Gastrocnemius medialis (tissue), 4 donors: Measurements from ENCODE around the gene GNPAT. TPM values are rescaled to one million over a fixed set of nuclear protein-coding genes. Genes with fewer than 3 reads are reported as not detected.

ENCODE experiments used
- ATAC-seq, 2 donors: fragments of 150-250 bp; one replicate each; pipeline ENCODE4 v1.9.1; 2016
- DNase-seq, 2 donors: peaks; one replicate each; pipeline ENCODE4 v3.0.0-alpha.2; 2019
- H3K27ac ChIP-seq, 4 donors: fragments of 200-600 bp; sonication (generic); 1 replicate in 1 of 4; 2 replicates in 3 of 4; pipeline ENCODE4 v1.5.1; 2016 to 2018; ENCODE audit warnings: mild to moderate bottlenecking in 2 of 4, moderate library complexity in 1 of 4
- H3K27me3 ChIP-seq, 3 donors: fragments of 200-600 bp; sonication (generic) in 2 of 3; 1 replicate in 1 of 3; 2 replicates in 2 of 3; pipeline versions ENCODE4 v1.5.1 to v1.6.0; 2016 to 2019; ENCODE audit warnings: mild to moderate bottlenecking in 1 of 3, moderate library complexity in 1 of 3
- H3K36me3 ChIP-seq, 2 donors: fragments of 200-600 bp; sonication (generic) in 1 of 2; one replicate each; pipeline ENCODE4 v1.5.1; 2017 to 2018
- H3K4me1 ChIP-seq, 2 donors: fragments of 200-600 bp; sonication (generic) in 1 of 2; one replicate each; pipeline ENCODE4 v1.5.1; 2016 to 2017; ENCODE audit warnings: mild to moderate bottlenecking in 2 of 2
- H3K4me3 ChIP-seq, 4 donors: fragments of 200-600 bp; sonication (generic) in 3 of 4; 1 replicate in 1 of 4; 2 replicates in 3 of 4; pipeline ENCODE4 v1.5.1; 2016 to 2019; ENCODE audit warnings: mild to moderate bottlenecking in 2 of 4
- H3K9me3 ChIP-seq, 3 donors: fragments of 200-600 bp; sonication (generic) in 2 of 3; 1 replicate in 1 of 3; 2 replicates in 2 of 3; pipeline ENCODE4 v1.5.1; 2016 to 2019
- POLR2A ChIP-seq, 2 donors: fragments of 450-650 bp; IDR thresholded peaks; one replicate each; pipeline ENCODE4 v1.6.1; 2017; ENCODE audit warnings: antibody characterized with exemption in 2 of 2, mild to moderate bottlenecking in 2 of 2, moderate library complexity in 2 of 2
- in situ Hi-C, 4 donors: fragments of 200-750 bp; cut with MboI; loops; one replicate each; pipeline versions ENCODE4 v1.15.0 to v1.8.0; 2017; ENCODE audit warnings: low sequenced_read_pairs in 4 of 4
- intact Hi-C: fragments of 100-400 bp; cut with DNase I; formaldehyde crosslinking; loops from one replicate; pipeline ENCODE4 v1.15.1; 2023; ENCODE audit warnings: low total_unique reads
- total RNA-seq, 4 donors: library from RNA; depleted of rRNA; stranded (reverse); fragments of >200 nt; gene quantifications; one replicate each; pipeline versions ENCODE4 v1.1.0 to v1.2.3, GENCODE V29; 2016
- TF ChIP-seq, protein P1 (sequence below), 5 experiments: fragments of 450-650 bp in 3 of 5; fragments of 200-600 bp in 2 of 5; sonication (generic) in 2 of 5; IDR thresholded peaks in 4 of 5; conservative IDR thresholded peaks in 1 of 5; 1 replicate in 4 of 5; 2 replicates in 1 of 5; pipeline ENCODE4 v1.5.1; 2016 to 2019; ENCODE audit warnings: antibody characterized with exemption in 5 of 5, mild to moderate bottlenecking in 3 of 5, moderate library complexity in 3 of 5

GNPAT gene
- total RNA-seq, 4 donors from 2014 or later, result 95.1 to 128 (median 104) TPM

DNA sequence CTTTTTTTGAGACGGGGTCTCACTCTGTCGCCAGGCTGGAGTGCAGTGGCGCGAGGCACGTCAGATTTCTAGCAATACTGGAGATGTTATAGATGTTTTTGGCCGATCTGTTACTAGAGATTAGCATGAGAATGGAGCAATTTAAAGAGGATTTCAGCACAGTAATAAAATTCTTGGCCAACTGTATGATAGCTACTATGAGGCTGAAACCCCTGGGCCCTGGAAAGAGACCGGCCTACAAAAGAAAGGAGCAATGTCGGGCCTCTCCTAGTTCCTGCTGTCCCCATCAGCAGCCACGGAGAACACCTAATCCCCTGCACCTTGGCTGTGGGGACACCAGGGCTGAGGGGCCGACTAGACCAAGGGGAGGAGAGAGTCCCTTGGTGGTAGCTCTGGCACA lies 9.5 kb upstream of the GNPAT start:
- no peaks in the 10 kb centered on the region for H3K27me3 ChIP-seq
- H3K36me3 ChIP-seq, result peaks cover 0 to 22% of the 10 kb centered on the region in 2 donors
- peaks cover 21 to 27% of the 10 kb centered on the region in 2 donors for H3K4me1 ChIP-seq
- no peak overlapping the region for H3K4me3 ChIP-seq
- TF ChIP-seq, protein P1, sequence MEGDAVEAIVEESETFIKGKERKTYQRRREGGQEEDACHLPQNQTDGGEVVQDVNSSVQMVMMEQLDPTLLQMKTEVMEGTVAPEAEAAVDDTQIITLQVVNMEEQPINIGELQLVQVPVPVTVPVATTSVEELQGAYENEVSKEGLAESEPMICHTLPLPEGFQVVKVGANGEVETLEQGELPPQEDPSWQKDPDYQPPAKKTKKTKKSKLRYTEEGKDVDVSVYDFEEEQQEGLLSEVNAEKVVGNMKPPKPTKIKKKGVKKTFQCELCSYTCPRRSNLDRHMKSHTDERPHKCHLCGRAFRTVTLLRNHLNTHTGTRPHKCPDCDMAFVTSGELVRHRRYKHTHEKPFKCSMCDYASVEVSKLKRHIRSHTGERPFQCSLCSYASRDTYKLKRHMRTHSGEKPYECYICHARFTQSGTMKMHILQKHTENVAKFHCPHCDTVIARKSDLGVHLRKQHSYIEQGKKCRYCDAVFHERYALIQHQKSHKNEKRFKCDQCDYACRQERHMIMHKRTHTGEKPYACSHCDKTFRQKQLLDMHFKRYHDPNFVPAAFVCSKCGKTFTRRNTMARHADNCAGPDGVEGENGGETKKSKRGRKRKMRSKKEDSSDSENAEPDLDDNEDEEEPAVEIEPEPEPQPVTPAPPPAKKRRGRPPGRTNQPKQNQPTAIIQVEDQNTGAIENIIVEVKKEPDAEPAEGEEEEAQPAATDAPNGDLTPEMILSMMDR (IDR thresholded peaks at IDR 0.05 in 4 of 5, conservative IDR thresholded peaks at IDR 0.05 in 1 of 5), result no peak
- no peak for TF ChIP-seq POLR2A (IDR thresholded peaks at IDR 0.05)
- H3K9me3 ChIP-seq, result no peaks in the 10 kb centered on the region
- H3K27ac ChIP-seq, result no peak overlapping the region
- intact Hi-C loops, result no loop called here
- in situ Hi-C loops, result loop anchor here in 1 of 4 donors (10.0 kb wide), 1 partner anchor 373 kb away; no protein-coding TSS in a partner anchor
- DNase-seq (no peak), ATAC-seq (no peak)

GRCh38 chr1:231232870-231233734 lies 7.9 kb upstream of the GNPAT start:
- Histone ChIP-seq H3K27me3 (no peaks in the 10 kb centered on the region), H3K4me3 (no peak overlapping the region), H3K4me1 (peaks cover 30 to 39% of the 10 kb centered on the region in 2 donors), H3K36me3 (peaks cover 0 to 19% of the 10 kb centered on the region in 2 donors), H3K9me3 (no peaks in the 10 kb centered on the region), H3K27ac (no peak overlapping the region)
- no peak for DNase-seq
- intact Hi-C loops, result no loop called here
- in situ Hi-C loops, result loop anchor here in 1 of 4 donors (10.0 kb wide), 1 partner anchor 372 kb away; no protein-coding TSS in a partner anchor
- no peak for ATAC-seq
- no peak for TF ChIP-seq POLR2A (IDR thresholded peaks at IDR 0.05)
- TF ChIP-seq, protein P1 (IDR thresholded peaks at IDR 0.05 in 4 of 5, conservative IDR thresholded peaks at IDR 0.05 in 1 of 5), result no peak

DNA sequence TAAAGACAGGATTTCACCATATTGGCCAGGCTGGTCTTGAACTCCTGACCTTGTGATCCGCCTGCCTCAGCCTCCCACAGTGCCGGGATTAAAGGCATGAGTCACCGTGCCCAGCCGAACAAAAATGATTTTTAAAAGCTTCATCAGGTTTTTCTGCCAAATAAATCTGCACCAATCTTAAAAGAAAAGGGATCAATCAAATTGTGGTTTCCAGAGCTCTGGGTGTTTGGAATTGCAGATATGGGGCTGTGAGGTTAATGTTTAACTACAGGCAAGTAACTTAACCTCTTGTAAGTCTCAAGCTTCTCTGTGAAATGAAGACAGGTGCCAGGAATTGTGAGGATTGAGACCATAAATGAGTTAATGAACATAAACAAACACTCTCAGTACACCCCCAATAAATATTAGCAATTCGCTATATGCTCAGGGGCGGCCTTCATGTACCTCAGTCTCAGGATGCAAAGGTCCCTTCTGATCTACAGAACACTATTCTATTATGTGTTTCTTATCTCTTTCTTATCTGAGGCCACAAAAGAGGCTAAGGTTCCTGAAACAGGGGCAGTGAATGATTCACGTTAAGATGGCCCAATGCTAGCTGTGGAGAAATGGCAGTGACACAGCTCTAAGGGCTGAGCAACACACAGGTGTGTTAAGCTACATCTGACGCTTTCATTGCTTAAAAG lies 7.1 kb upstream of the GNPAT start:
- no peak for ATAC-seq
- peaks cover 0 to 18% of the 10 kb centered on the region in 2 donors for H3K36me3 ChIP-seq
- no peak for DNase-seq

GRCh38 chr1:231234506-231234905 lies 6.5 kb upstream of the GNPAT start:
- TF ChIP-seq, protein P1 (IDR thresholded peaks at IDR 0.05 in 4 of 5, conservative IDR thresholded peaks at IDR 0.05 in 1 of 5), result no peak
- TF ChIP-seq POLR2A (IDR thresholded peaks at IDR 0.05), result no peak

More for the DNA sequence above, 7.1 kb upstream of the GNPAT start:
- H3K4me3 ChIP-seq, result no peak overlapping the region
- H3K27ac ChIP-seq, result no peak overlapping the region
- in situ Hi-C loops (loop anchor here in 1 of 4 donors (10.0 kb wide), 1 partner anchor 371 kb away; no protein-coding TSS in a partner anchor), intact Hi-C loops (no loop called here)
- H3K9me3 ChIP-seq, result no peaks in the 10 kb centered on the region
- TF ChIP-seq, protein P1 (IDR thresholded peaks at IDR 0.05 in 4 of 5, conservative IDR thresholded peaks at IDR 0.05 in 1 of 5), result no peak
- no peak for TF ChIP-seq POLR2A (IDR thresholded peaks at IDR 0.05)
- H3K27me3 ChIP-seq, result no peaks in the 10 kb centered on the region
- H3K4me1 ChIP-seq, result peaks cover 30 to 39% of the 10 kb centered on the region in 2 donors

More at GRCh38 chr1:231234506-231234905, 6.5 kb upstream of the GNPAT start:
- peaks cover 30 to 43% of the 10 kb centered on the region in 2 donors for H3K4me1 ChIP-seq
- peaks cover 0 to 20% of the 10 kb centered on the region in 2 donors for H3K36me3 ChIP-seq
- no peak for ATAC-seq
- H3K4me3 ChIP-seq, result no peak overlapping the region
- intact Hi-C loops, result no loop called here
- DNase-seq, result no peak
- no peaks in the 10 kb centered on the region for H3K27me3 ChIP-seq
- H3K27ac ChIP-seq, result peak overlapping the region in 3 of 4 donors; percentile 79 to 91 (median 83)
- in situ Hi-C loops, result loop anchor here in 1 of 4 donors (10.0 kb wide), 1 partner anchor 370 kb away; no protein-coding TSS in a partner anchor
- no peaks in the 10 kb centered on the region for H3K9me3 ChIP-seq
